NCI-H510A (cell line): ENCODE data around the gene YTHDF1.
"Not testable (repeated sequence)": the region's sequence is repeated elsewhere in the genome, so short reads cannot be mapped to it uniquely, and the experiment has no call there.

Source experiments
- DNase-seq: peaks from one replicate; lab custom pipeline; 2025; lab: John Stamatoyannopoulos, UW

The YTHDF1 gene

DNA sequence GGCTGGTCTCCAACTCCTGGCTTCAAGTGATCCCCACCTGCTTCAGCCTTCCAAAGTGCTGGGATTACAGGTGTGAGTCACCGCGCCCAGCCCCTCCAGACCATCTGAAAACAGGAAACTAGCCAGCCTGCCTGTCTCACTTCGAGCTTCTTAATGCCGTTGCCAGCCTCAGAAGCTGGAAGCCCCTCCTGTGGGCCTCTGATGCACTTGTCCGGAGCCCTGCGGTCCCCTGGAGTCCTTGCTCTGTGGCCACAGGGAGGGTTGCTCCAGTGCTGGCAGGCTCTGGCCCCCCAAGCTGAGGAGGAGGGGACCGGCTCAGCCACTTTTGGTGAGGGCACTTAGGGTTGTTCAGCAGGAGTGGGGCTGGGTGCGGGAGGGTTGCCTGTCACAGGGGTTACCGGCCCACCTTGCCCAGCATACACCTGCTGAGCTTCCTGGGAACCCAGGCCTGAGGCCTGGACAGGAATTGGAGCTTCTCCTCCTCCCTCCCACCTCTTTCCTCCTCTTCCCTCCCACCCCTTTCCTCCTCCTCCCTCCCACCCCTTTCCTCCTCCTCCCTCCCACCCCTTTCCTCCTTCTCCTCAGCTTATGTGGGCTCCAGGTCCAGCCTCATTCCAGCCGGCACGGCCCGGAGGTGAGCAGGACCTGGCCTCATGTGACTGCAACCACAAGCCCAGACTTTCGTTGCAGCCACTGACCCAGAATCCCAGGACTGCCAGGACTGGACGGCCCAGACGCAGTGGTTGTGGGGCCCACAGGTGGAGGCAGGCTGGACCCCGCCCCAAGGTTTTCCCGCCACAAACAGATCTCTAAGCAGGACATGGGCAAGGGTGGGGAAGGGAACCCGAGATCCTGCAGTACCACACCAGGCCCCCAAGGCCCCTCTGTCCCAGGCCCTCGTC is 10.4 kb upstream of the YTHDF1 start:
- DNase-seq = no peak

DNA sequence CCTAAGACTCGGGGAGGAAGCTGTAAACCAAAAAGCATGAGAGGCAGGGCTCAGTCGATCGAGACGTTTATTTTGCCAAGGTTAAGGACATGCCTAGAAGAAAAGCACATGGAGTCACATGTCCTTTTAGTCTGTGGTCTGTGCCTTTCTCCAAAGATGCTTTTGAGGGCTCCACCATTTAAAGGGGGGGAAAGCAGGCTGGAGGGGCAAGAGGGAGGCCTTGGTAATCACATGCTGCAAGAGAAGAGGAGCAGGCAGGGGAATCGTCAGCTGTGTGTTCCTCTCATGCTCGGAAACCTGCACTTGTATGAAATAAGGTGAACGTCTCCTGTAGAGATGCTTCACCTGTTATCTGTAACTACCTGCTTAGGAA is 9.1 kb upstream of the YTHDF1 start:
- no peak for DNase-seq

DNA sequence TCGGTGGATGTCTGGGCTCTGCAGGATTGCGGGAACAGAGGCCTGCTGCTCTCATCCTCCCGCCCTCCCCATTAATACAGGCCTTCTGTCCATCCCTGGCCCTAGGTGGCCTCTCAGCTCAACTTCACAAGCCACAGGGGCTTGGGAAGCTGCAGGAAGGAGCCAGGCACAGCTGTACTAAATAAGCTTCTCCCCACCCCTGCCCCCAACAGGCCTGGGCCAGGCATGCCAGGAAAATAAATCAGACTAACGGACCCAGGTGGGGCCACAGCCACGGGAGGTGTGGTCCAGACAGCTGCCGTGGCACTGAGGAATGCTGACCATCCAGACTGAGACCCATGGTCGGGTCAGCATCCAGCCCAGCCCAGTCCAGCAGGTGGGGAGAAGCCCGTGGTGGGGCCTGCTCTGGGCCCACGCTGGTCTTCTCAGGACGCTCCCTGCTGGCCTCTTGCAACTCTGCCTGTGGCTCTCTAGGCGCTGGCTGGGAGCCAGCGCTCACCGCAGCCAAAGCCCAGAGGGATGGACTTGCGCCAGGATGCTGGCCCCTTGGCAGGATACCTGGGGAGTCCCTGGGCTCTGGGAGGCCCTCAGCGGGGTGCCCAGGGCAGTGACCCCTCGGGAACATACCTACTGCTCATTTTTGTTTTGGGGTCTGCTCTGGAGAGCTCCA is 8.6 kb upstream of the YTHDF1 start:
- no peak for DNase-seq

DNA sequence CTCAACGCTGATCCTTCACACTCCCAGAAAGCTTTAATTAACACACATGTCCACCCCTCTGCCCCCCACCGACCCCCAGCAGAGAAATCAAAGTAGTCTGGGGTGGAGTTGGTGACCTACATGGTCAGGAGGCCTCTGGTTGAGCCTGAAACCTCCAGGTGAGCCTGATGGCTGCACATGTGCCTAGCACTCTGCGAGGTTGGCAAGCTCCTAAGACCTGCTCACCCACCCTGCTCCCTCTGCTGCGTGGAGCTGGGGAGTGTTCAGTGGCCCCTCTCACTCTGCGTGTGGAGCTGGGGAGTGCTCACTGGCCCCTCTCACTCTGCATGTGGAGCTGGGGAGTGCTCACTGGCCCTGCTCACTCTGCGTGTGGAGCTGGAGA is 7.9 kb upstream of the YTHDF1 start:
- no peak for DNase-seq

DNA sequence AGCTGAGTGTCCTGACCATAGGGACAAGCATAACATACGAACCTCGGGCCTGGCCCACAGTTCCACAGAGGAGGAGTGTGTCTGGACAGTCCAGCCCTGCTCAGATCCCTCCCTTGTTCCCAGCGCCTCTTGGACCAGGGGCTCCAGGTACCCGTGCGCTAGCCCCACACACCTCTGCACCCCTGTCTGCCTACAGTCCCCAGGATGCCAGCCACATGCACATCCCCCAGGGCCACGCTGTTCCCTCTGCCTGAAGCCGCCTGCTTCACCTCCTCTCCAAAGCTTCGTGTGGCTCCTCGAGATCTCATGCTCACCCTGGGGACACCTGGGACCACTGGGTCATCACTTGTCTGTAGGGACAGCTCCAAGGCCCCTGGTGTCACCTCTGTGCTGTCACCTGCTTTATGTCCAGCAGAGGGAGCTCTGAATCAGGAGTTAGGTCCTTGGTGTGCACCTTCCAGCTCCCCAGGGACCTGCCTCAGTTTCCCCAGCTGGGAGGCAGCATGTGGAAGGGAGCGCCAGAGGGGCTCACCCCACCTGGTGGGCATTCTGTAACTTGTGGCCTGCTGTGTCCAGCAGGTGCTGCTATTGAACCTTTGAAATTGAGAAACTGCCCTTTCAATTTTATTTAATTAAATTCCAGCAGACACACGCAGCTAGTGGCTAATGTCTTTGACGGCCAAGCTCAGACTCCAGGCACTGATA is 7.3 kb upstream of the YTHDF1 start:
- no peak for DNase-seq

DNA sequence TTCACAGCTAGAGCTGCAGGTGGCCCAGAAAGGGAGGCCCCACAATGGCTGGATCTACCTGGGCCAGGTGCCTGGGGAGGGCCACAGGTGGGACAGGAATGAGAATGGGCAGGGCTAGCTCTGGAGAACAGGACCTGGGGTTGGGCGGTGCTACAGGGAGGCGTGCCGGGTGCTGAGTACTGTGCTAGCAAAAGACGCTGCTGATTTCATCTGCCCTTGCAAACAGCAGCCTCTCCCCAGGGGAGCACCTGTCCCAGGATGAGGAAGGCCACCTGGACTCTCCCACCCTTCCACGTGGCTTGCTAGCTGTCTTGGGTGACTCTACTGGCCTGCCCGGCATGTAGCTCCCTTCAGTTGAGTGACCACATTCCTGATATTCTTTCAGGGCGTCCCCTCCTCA is 6.6 kb upstream of the YTHDF1 start:
- DNase-seq = no peak

DNA sequence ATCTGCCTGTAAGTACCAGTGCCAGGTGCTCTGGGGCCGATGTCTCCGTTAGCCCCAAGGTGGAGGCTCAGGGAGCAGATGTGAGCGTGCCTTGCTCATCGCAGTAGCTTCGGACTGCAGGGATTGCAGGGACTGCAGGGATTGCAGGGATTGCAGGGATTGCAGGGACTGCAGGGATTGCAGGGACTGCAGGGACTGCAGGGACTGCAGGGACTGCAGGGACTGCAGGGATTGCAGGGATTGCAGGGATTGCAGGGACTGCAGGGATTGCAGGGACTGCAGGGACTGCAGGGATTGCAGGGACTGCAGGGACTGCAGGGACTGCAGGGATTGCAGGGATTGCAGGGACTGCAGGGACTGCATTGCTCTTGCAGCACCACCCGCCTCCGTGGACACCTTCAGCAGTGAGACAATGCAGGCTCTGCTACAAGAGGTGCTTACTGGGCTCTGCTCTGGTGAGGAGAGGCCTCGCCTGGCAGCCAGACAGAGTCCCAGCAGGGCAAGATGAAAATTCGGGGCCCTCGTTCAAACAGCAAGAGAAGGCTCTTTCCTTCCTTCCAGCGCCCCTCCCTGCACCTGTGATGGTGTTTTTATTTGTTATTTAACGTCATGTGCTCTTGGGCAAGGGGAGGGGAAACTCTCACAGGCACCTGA is 5.6 kb upstream of the YTHDF1 start:
- DNase-seq = not testable (repeated sequence)

DNA sequence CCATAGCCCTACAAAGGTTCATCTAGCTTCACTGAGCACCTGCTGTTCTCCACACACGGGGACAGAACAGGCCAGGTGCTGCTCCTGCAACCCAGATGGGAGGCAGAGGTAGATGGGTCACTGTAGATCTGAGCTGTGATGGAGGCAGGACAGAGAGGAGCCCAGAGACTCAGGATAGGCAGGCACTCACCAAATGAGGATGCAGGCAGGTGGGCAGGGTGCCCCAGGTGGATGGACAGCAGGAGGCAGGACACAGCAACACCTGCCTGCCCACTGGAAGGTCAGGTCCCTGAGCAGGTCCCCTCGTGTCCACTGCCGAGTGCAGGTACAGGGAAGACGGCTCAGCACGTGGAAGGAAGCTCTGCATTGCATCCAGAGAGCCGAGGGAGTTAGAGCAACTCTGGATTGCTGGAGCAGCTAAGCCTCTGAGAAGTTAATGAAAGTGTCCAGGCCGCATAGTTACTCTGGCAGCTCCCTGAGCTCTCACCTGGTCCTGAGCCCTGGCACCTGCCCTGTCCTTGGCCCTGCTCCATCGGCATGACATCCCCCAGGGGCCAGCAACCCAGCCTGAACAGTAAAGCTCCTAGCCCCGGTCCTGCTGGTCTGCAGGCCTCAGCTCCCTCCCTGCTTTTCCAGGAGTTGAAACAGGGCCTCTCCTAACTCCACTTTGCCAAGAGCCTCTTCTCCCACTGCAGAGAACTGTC is 4.9 kb upstream of the YTHDF1 start:
- DNase-seq = no peak

DNA sequence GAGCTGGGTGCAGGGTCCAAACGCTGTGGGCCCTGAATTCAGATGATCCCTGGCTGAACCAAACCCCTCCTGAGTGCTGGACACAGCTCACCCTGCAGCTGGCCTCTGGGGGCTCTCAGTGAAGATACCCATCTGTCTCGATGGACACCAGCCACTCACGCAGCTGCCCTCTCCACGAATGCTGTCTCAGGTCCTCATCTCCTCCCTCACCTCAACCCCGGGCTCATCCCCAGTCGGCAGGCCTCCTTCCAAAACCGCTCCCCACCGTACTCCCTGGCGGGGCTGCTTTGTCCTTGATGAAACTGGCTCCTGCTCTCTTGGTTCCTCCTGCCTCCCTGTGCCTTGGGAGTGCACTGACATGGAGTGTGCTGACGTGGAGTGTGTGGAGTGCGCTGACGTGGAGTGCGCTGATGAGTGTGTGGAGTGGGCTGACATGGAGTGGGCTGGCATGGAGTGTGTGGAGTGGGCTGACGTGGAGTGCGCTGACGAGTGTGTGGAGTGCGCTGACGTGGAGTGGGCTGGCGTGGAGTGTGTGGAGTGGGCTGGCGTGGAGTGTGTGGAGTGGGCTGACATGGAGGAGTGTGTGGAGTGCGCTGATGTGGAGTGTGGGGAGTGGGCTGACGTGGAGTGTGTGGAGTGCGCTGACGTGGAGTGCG is 4.1 kb upstream of the YTHDF1 start:
- no peak for DNase-seq

DNA sequence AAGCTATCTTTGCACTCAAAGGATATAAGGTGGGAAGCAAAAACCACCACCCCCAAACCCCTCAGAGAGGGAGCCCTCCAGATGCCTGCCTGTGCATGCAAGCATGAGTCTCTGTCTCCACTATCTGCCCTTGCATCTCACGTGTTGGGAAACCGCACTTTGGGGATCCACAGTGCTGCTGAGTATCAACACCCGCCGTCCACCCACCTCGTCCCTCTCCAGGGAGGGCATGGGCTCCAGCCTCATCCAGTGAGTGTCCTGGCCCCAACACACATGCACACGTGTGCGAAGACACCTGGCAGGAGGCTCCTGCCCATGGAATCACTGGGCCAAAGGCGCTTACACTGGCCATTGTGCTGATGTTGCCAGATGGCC is 3.5 kb upstream of the YTHDF1 start:
- DNase-seq = no peak

DNA sequence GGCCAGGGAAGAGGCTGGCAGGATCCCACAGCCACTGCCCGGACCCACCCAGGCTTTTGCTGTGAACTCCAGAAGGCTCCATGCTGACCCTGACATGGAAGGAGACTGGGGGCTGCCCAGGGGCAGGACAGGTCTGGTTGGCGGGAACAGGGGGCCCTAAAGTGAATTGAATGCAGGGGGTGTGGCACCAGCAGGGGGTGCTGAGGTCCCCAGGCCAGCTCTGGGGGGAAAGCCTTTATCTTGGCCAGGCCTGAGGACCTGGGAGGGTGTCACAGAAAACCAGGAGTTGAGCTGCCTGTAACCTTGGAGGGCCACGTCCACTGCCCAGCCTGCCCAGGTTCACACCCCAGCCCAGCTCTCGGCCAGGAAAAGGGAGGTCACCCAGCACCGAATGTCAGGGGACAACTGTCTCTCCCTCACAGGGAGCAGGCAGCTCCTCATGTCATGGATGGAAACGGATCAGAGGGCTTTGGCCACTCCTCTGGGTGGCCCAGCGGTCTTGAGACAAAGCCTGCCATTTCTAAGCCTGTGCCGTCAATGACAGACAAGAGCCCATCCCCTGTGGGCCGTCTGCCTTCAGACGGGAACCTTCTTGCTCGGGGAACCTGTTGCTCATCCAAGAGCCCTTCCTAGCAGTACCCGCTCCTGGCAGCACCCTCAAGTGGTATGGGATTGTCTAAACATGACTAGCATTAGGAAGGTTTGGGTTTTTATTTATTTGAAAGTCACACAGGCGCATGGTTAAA is 2.9 kb upstream of the YTHDF1 start:
- no peak for DNase-seq

DNA sequence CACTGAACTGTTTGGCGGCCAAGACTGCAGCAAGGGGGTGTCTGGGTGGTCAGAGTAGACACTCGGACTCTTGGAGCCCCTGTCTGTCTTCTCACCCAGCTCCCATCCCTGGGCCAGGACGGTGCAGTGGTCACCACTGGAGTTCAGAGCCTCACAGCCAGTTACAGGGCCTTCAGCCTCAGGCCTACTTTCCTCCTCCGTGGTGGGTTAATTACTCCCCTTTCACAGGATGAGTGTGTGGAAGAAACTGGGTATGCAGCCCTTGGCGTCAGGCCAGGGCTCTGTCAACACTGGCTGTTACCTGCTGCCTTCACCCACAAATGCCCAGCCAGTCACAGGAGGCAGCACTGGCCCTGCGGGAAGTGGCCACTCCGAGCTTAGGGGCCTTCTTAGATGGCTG is 1.8 kb upstream of the YTHDF1 start:
- DNase-seq = no peak

DNA sequence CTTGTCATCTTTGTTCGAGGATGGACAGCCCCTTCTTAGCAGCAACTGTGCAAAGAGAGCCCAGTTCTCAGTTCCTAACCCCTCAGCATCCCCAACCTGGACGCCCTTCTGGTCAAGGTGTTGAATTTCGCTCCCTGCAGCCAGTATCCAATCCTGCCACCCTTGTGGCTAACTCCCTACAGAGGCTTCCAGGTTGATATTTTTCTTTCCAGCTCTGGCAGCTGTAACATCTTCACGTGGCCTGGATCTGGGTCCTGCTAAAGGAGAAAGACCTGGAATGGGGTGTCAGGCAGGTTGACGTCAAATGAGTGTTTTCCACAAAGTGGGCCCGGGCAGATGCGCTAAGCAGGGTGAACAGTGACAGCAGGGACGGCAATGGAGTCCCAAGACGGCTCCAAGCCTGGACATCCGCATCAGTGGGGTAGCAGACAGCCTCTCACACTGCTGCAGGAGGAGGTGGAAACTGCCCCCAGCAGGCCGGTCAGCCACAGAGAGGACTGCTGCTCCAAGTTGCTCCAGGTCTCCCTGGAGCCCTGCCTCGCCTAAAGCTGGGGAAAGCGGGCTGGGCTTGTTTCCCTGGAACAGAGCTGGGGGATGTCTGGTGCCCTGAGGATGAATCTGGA is 1.0 kb upstream of the YTHDF1 start:
- DNase-seq = no peak

DNA sequence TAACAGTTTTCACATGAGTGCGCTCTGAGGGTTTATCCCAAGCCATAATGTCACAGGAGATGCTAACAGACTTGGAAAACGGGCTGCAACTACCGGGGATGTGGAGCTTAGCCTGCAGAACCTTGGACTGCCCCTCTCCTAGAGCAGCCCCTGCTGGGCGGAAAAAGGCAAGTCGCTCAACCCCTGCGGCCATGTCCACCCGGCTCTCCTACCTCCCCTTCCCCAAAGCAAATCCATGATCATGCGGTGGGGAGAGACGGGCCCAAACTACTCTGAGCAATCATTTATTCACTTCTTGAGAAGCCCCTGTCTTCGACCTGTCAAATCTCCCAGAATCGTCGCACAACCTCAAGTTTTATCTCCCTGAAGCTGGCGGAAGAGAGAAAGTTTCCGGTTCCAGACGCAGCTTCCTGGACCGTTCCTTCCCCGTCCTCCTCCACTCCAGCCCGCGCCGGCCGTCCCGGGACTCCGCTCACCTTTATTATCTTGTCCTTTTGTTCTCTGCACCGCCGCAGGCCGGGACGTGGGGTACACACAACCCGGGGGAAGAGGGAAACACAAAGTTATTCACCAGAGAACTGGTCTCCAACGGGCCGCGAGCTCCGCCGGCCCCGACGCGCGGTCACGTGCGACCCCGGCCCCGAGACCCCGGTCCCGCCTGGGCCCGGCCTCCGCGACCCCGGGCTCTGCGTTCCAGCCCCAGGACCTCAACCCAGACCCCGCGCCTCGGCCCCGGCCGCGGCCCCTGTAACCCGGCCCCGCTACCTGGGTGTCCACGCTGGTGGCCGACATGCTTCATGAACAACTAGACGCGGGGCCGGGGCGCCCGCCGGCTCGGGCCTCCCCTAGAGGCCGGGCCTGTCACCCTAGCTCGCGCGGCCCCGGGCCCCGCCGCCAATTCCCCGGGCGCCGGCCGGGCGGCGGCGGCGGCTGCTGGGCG is 560 bp downstream of the YTHDF1 start:
- DNase-seq = no peak

DNA sequence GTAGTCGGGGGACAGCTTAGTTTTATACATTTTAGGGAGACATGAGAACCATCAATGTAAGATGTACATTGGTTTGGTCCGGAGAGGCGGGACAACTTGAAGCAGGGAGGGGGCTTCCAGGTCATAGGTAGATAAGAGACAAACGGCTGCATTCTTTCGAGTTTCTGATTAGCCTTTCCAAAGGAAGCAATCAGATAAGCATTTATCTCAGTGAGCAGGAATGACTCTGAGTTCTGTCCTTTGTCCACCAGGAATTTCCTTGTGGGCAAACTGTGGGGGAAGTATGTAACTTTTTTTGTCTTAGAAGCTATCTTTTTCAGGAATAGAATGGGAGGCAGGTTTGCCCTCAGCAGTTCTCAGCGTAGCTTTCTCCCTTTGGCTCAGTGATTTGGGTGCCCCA is 1.4 kb downstream of the YTHDF1 start:
- DNase-seq = no peak

DNA sequence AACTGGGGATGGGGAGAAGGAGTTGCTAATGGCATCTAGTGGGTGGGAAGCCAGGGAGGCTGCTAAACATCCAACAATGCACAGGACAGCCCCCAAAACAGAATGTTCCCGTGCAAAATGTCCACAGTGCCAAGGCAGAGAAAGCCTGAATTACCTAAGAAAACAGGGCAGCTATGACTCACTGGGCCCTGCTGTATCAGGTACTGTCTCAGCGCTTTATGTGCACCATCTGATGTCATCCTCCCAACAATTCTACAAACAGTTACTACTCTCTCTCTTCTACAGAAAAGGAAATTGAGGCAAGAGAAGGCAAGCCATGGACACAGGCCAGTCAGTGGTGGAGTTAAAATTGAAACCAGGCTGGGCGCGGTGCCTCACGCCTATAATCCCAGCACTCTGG is 3.1 kb downstream of the YTHDF1 start:
- no peak for DNase-seq

DNA sequence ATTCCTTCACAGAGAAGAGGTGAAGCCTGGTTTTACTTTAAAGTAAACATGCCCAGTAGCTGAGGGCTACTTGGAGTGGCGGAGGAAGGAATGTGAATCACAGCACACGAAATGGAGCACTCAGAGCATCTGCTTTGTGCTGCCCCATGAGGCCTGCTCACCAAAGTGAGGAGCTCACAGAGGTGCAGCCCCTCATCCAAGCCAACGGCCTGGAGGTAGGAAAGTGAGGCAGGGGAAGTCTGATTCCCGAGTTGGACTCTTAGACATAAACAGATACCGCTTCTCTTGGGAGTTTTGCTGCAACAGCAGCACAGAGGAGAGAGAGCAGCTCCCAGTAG is 3.6 kb downstream of the YTHDF1 start:
- DNase-seq = no peak

DNA sequence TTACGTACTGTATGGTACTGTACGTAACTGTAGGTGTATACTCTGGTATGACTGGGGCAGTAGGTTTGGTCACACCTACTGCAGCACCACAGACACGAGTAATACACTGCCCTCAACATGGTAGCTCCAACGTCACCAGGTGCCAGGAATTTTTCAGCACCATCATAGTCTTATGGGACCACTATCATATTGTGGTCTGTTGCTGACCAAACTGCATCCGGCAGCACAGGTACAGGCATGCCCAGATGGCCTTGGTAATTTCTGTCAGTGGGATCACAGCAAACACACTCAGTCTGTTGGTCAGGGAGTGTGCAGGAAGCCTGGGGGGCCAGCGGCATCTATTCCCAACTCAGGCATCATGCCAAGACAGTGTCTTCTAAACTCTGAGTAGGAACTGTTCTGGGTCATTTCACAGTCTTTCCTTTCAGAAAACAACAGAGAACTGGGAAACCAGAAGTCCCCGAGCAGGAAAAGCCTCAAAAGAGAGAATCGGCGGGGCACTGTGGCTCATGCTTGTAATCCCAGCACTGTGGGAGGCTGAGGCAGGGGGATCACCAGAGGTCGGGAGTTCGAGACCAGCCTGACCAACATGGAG is 5.8 kb downstream of the YTHDF1 start:
- DNase-seq = no peak
